Measurements from ENCODE around the gene GRID1.

Gene GRID1

GRCh38 chr10:86083206-86083605 lies 283.4 kb downstream of the GRID1 start:
- no peak for TF ChIP-seq GATA2 (IDR thresholded peaks at IDR 0.05; ENCODE audit: low read depth, low read length)
- TF ChIP-seq GATA3 (IDR thresholded peaks at IDR 0.05; ENCODE audit: low read depth, low read length) = no peak

DNA sequence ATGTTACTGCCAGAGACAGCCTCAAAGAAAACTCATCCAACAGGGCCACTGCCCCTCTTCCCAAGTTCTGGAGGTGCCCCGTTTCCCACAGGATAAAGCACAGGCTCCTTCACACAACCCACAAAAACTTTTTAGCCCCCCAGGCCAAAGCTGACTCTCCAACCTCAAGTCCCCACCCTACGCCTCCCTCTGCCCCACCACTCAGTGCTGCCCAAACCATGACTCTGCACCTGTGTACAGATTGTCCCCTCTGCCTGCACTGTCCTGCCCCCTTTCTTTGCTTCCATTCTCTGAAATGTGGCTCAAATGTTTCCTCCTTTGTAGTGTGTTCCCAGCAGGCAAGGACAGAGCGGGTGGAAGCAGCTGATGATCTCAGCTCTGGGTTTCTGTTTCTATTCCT lies 284.0 kb downstream of the GRID1 start:
- TF ChIP-seq GATA3 (IDR thresholded peaks at IDR 0.05; ENCODE audit: low read depth, low read length) (no peak), GATA2 (IDR thresholded peaks at IDR 0.05; ENCODE audit: low read depth, low read length) (no peak)

GRCh38 chr10:86079088-86079487 lies 287.5 kb downstream of the GRID1 start:
- TF ChIP-seq GATA2 (IDR thresholded peaks at IDR 0.05; ENCODE audit: low read depth, low read length) (no peak), GATA3 (IDR thresholded peaks at IDR 0.05; ENCODE audit: low read depth, low read length) (no peak)

DNA sequence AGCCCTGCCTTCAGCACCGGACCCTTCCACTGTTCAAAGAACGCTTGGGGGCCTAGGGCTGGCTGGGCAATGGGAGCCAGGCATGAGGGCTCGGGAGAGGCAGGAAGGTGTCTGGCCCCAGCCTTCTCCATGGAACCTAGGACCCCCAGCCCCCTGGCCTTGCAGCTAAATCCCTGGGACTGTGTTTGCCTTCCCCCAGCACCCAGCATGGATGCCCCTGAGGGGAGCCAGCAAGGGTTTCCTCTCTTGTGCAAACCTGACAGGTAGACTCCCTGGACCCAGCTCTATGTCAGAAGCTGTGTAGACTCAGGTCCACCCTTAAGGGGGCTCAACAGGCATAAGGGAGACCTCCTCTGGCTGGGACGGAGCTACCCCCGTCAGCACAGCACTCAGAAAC lies 288.0 kb downstream of the GRID1 start:
- TF ChIP-seq GATA3 (IDR thresholded peaks at IDR 0.05; ENCODE audit: low read depth, low read length) = no peak
- TF ChIP-seq GATA2 (IDR thresholded peaks at IDR 0.05; ENCODE audit: low read depth, low read length) = no peak

GRCh38 chr10:86077871-86078638 lies 288.5 kb downstream of the GRID1 start:
- TF ChIP-seq GATA2 (IDR thresholded peaks at IDR 0.05; ENCODE audit: low read depth, low read length) = no peak
- TF ChIP-seq GATA3 (IDR thresholded peaks at IDR 0.05; ENCODE audit: low read depth, low read length) = no peak

GRCh38 chr10:86077271-86077670 lies 289.3 kb downstream of the GRID1 start:
- no peak for TF ChIP-seq GATA3 (IDR thresholded peaks at IDR 0.05; ENCODE audit: low read depth, low read length)
- TF ChIP-seq GATA2 (IDR thresholded peaks at IDR 0.05; ENCODE audit: low read depth, low read length) = no peak

- TF ChIP-seq GATA3 (IDR thresholded peaks at IDR 0.05; ENCODE audit: low read depth, low read length) (no peak), GATA2 (IDR thresholded peaks at IDR 0.05; ENCODE audit: low read depth, low read length) (no peak)
These were observed 291.1 kb downstream of the GRID1 start for GRCh38 chr10:86075512-86075911.

DNA sequence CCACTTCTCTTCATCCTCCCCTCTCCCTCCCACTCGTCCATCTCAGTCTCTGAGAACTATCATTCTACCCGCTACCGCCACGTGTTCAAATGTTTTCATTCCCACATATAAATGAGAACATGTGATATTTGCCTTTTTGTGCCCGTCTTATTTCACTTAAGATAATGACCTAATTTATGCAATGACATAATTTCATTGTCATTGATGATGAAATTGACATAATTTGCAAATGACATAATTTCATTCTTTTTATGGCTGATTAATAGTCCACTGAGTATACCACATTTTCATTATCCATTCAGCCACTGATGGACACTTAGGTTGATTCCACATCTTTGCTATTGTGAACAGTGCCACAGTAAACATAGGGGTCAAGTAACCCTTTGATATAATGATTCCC lies 292.3 kb downstream of the GRID1 start:
- TF ChIP-seq GATA3 (IDR thresholded peaks at IDR 0.05; ENCODE audit: low read depth, low read length) (no peak), GATA2 (IDR thresholded peaks at IDR 0.05; ENCODE audit: low read depth, low read length) (no peak)

- no peak for TF ChIP-seq GATA3 (IDR thresholded peaks at IDR 0.05; ENCODE audit: low read depth, low read length)
- TF ChIP-seq GATA2 (IDR thresholded peaks at IDR 0.05; ENCODE audit: low read depth, low read length) = no peak
These were observed 293.2 kb downstream of the GRID1 start for GRCh38 chr10:86073199-86073977.

GRCh38 chr10:86072413-86072812 lies 294.2 kb downstream of the GRID1 start:
- TF ChIP-seq GATA2 (IDR thresholded peaks at IDR 0.05; ENCODE audit: low read depth, low read length) = no peak
- no peak for TF ChIP-seq GATA3 (IDR thresholded peaks at IDR 0.05; ENCODE audit: low read depth, low read length)

GRCh38 chr10:86071758-86072157 lies 294.8 kb downstream of the GRID1 start:
- TF ChIP-seq GATA2 (IDR thresholded peaks at IDR 0.05; ENCODE audit: low read depth, low read length) (no peak), GATA3 (IDR thresholded peaks at IDR 0.05; ENCODE audit: low read depth, low read length) (no peak)

DNA sequence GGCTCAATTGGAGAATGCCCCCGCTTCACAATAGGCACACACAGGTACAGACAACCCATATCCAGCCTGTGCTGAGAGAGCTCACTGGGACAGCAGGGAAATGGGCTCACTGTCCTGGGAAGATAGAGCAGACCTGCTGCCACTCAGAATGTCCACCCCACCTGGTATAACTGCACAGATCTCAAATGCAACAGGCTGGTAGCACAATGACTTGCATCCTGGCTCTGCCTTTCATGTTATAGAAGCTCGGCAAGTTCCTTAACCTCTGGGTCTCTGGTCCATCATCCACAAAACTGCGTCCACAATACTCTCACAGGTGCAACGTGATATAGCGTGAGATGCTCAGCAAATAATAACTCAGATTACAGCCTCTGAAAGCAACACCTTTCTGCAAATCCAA lies 295.4 kb downstream of the GRID1 start:
- TF ChIP-seq GATA2 (IDR thresholded peaks at IDR 0.05; ENCODE audit: low read depth, low read length) (no peak), GATA3 (IDR thresholded peaks at IDR 0.05; ENCODE audit: low read depth, low read length) (no peak)

DNA sequence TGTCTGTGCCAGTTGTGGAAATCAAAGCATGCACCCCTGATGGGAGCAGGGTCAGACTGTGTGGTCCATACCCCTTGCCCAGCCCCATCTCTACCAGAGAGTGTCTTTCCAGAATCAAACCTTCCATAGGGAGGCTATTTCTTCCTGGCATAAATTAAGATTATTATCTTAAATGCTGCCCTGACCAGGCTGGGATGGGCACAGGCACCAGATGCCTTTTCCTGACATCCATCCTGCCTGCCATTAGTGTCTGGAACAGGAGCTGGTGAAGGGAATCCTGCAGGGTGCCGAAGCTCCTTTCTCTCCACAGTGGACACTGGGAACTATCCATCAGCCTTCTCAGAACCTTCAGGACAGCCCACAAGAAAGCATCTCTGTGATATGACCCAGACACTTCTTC lies 296.3 kb downstream of the GRID1 start:
- TF ChIP-seq GATA2 (IDR thresholded peaks at IDR 0.05; ENCODE audit: low read depth, low read length) (peak; percentile 72), GATA3 (IDR thresholded peaks at IDR 0.05; ENCODE audit: low read depth, low read length) (no peak)

- no peak for TF ChIP-seq GATA3 (IDR thresholded peaks at IDR 0.05; ENCODE audit: low read depth, low read length)
- TF ChIP-seq GATA2 (IDR thresholded peaks at IDR 0.05; ENCODE audit: low read depth, low read length) = no peak
These were observed 298.2 kb downstream of the GRID1 start for GRCh38 chr10:86068231-86069054.

All from SH-SY5Y (cell line).